Measurements from ENCODE around the gene TEC.
"Not testable (repeated sequence)": the region's sequence is repeated elsewhere in the genome, so short reads cannot be mapped to it uniquely, and the experiment has no call there.

TEC gene

DNA sequence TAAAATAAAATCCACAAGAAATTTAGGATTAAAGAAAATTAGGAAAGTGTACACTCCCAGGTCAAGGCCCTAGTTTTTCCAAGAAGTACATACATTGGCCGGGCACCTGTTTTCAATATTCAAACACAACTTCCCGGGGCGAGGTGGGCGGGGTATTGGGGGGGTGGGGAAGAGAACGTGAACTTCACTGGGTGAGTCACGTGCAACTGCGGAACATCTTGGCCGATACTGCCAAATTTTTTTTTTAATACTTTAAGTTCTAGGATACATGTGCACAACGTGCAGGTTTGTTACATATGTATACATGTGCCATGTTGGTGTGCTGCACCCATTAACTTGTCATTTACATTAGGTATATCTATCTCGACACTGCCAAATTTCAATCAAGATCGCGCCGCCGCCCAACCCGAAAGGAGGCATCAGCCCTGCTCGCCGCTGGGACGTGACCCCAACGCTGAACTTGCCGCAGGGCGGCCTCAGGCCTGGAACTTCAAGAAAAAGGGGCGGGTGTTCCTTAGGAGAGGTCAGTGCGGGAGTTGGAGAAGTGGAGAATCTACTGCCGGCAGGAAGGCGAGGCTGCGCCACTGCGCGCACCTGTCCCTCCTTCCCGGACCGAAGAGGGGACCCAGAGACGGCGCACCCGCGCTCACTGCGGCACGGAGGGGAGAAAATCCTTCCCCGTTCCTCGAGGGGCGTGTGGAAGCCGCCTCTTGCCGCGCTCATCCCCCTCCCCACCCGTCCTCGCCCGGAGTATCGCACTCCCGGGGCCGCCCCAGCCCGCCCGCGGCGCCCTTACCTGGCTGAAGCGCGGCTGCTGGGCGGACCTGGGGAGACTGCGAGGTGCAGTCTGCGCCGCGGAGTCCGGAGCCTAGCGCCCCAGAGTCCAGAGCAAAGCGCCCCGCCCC, at the start of gene TEC:
Gene TEC, minus strand, starts transcription at position 883 of the 905 bp plus-strand sequence. CDS start 41,224 bp downstream, outside the sequence.
- DNase-seq (ENCODE audit: low read depth in 2 of 2): no peak

DNA sequence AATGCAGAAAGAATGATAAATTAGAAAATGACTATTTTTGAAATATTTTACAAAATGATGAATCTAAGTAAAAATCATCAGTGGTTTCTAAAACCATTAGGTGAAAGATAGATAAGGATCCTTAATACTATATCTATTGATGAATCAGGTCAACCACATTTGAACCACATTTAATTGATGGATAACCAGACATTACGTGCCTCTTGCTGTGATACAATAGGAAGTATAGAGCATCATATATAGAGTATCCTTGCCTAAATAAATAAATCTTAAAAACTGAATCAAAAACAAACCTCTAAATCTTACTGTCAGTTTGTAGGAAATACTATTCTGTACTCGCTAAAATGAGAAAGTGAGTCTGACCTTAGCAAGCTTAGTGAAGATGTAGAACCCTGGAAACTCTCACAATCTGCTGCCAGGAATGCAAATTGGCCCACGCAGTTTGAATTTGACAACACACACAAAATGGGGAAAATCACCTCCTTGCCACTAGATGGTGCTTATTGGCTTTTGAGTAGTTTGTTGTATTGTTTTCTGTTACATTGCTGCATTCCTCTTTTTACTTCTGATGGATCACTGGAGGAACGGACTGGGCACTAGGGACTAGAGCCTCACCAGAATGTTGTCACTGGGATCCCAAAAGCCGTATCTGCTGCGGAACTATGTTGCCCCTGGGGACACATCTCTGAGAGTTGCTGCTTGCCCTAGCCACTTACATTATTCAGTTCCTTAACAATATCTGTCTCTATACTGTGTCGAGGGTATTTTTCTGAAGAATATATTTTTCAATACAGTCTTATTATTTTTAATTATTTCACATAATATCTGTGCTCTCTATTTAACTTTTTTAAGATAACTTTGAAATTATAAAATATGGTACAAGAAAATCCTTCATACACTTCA, 46.3 kb upstream of the TEC start:
- DNase-seq (ENCODE audit: low read depth in 2 of 2): peak; percentile 51 to 57

DNA sequence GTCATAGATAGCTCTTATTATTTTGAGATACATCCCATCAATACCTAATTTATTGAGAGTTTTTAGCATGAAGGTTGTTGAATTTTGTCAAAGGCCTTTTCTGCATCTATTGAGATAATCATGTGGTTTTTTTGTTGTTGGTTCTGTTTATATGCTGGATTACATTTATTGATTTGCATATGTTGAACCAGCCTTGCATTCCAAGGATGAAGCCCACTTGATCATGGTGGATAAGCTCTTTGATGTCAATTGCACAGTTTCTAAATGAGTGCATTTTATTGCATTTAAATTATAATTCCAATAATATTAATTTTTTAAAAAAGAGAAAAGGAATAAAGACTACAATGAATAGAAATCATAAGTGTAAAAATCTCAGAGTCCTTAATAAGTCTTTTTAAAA, 45.1 kb upstream of the TEC start:
- DNase-seq (ENCODE audit: low read depth in 2 of 2): not testable (repeated sequence)

GRCh38 chr4:48311896-48312295, 42.3 kb upstream of the TEC start:
- DNase-seq (ENCODE audit: low read depth in 2 of 2): no peak

- no peak for DNase-seq (ENCODE audit: low read depth in 2 of 2)
Observed at GRCh38 chr4:48308901-48309300, 39.3 kb upstream of the TEC start.

- no peak for DNase-seq (ENCODE audit: low read depth in 2 of 2)
Observed at GRCh38 chr4:48307528-48307927, 37.9 kb upstream of the TEC start.

GRCh38 chr4:48305508-48305907, 35.9 kb upstream of the TEC start:
- no peak for DNase-seq (ENCODE audit: low read depth in 2 of 2)

DNA sequence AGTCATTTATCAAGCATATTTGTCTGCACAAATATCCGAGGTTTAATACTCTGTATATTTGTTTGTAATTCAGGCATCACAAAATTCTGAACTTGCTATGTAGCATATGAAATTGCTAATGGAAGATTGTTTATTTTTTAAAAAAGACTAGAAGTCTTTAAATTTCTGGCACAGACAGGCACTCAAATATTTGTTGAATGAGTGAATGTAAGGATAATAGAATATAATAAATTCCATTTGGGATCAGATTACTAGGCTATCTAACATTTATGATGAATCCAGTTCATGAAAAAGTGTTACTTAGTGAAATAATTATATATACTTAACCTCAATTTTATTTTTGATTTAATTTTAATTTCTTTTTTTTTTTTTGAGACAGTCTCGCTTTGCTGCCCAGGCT, 30.4 kb upstream of the TEC start:
- DNase-seq (ENCODE audit: low read depth in 2 of 2): peak; percentile 26 to 29

DNA sequence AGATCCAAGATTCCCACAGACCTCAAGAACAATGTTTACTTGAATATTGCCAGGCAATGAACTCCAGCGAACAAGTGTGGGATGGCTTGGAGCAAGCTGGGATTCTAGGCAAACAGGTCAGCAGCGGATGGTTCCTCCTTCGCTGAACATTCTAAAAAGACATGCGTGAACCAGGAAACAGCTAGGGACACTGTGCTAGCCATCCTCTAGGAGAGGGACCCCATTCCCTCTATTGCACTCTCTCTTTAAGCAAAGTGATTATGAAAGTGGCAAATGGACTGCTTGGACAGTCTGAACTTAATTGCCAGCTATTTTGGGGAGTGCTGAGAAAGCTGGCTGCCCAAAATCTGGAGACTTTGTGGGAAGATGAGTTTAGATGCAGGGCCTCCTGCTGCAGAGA, 29.9 kb upstream of the TEC start:
- no peak for DNase-seq (ENCODE audit: low read depth in 2 of 2)

GRCh38 chr4:48297256-48297846, 27.7 kb upstream of the TEC start:
- DNase-seq (ENCODE audit: low read depth in 2 of 2): no peak

GRCh38 chr4:48296365-48296764, 26.7 kb upstream of the TEC start:
- DNase-seq (ENCODE audit: low read depth in 2 of 2): no peak

- no peak for DNase-seq (ENCODE audit: low read depth in 2 of 2)
Observed at GRCh38 chr4:48295116-48295515, 25.5 kb upstream of the TEC start.

DNA sequence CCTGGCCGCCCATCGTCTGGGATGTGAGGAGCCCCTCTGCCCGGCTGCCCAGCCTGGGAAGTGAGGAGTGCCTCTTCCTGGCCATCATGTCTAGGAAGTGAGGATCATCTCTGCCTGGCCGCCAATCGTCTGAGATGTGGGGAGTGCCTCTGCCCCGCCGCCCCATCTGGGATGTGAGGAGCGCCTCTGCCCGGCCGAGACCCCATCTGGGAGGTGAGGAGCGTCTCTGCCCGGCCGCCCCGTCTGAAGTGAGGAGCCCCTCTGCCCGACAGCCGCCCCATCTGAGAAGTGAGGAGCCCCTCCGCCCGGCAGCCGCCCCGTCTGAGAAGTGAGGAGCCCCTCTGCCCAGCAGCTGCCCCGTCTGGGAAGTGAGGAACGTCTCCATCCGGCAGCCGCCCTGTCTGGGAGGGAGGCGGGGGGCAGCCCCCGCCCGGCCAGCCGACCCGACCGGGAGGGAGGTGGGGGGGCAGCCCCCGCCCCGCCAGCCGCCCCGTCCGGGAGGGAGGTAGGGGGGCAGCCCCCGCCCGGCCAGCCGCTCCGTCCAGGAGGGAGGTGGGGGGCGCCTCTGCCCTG, 22.7 kb upstream of the TEC start:
- not testable (repeated sequence) for DNase-seq (ENCODE audit: low read depth in 2 of 2)

GRCh38 chr4:48290146-48290772, 20.6 kb upstream of the TEC start:
- DNase-seq (ENCODE audit: low read depth in 2 of 2): no peak

GRCh38 chr4:48286060-48286459, 16.4 kb upstream of the TEC start:
- not testable (repeated sequence) for DNase-seq (ENCODE audit: low read depth in 2 of 2)

DNA sequence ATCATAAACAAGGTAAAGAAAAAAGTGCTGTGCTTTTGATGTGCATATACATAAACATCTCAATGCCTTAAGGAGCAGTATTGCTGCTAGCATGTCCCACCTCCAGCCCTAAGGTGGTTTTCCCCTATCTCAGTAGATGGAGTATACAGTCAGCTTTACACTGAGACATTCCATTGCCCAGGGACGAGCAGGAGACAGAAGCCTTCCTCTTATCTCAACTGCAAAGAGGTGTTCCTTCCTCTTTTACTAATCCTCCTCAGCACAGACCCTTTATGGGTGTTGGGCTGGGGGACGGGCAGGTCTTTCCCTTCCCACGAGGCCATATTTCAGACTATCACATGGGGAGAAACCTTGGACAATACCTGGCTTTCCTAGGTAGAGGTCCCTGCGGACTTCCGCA, 16.0 kb upstream of the TEC start:
- not testable (repeated sequence) for DNase-seq (ENCODE audit: low read depth in 2 of 2)

GRCh38 chr4:48275686-48276085, 6.0 kb upstream of the TEC start:
- DNase-seq (ENCODE audit: low read depth in 2 of 2): no peak

GRCh38 chr4:48275247-48275646, 5.6 kb upstream of the TEC start:
- no peak for DNase-seq (ENCODE audit: low read depth in 2 of 2)

DNA sequence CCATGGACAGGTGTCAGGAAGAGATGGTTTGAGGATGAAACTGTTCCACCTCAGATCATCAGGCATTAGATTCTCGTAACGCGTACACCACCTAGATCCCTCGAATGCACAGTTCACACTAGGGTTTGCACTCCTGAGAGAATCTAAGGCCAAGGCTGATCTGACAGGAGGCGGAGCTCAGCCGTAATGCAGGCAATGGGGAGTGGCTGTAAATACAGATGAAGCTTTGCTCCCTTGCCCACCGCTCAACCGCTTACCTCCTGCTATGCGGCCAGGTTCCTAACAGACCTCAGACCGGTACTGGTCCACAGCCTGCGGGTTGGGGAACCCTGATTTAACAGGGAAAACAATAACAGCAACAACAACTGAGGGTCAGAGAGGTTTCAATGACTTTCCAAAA, 2.0 kb upstream of the TEC start:
- DNase-seq (ENCODE audit: low read depth in 2 of 2): no peak

DNA sequence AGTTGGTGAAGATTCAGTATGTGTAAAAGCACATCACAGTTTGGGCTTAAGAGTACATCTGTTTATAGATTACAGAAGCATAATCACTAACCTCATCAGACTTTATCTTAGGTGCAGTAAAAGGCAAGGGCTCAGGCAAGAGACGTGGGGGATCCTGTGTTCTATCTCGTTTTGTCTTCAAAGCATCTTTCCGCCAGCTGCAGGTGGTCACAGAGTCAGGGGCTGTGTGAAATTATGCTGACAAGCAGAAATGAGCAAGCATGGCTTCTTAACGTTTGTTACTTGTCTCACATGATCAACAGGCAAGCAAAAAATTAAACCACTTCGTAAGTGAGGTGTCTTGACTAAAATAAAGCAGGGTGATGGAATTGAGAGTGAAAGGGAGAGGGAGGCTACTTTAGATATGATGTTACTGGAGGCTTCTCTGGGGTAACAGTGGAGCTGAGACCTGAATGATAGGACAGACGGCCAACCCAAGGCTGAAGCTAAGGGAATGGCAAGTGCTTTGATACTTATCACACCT, 1.4 kb upstream of the TEC start:
- DNase-seq (ENCODE audit: low read depth in 2 of 2): no peak

DNA sequence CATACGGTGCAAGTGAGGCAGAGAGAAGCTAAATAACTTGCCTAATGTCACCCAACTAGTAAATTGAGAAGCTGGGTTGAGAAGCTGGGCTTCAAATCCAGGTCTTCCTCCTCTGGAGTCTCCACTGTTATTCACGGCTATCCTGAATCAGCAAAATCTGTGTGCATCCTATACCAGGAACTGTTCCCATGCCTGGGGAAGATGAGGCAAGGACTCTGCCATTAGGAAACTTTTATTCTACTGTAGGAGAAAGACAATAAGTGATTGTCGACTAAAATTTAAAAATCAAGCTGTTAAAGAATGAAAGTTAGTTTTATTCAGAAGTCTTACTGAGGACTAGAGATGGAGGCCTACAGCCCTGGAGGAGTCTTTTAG, 872 bp upstream of the TEC start:
- DNase-seq (ENCODE audit: low read depth in 2 of 2): no peak
